C4-2B (cell line): ENCODE measurements around the gene C10orf90.

Experiments used
- H3K27ac ChIP-seq: fragments of 450-650 bp; 2 replicates; pipeline ENCODE4 v1.5.1; 2017
- ZFX ChIP-seq: fragments of 450-650 bp; IDR thresholded peaks from 2 replicates; pipeline ENCODE4 v1.6.1; 2017
- TF ChIP-seq, protein P1 (sequence below): fragments of 450-650 bp; conservative IDR thresholded peaks from 2 replicates; pipeline ENCODE4 v1.5.1; 2017; ENCODE audit warnings: mild to moderate bottlenecking

Gene C10orf90

GRCh38 chr10:126673565-126673964 lies 3.1 kb upstream of the C10orf90 start:
- H3K27ac ChIP-seq: no peak overlapping the region
- TF ChIP-seq, protein P1, sequence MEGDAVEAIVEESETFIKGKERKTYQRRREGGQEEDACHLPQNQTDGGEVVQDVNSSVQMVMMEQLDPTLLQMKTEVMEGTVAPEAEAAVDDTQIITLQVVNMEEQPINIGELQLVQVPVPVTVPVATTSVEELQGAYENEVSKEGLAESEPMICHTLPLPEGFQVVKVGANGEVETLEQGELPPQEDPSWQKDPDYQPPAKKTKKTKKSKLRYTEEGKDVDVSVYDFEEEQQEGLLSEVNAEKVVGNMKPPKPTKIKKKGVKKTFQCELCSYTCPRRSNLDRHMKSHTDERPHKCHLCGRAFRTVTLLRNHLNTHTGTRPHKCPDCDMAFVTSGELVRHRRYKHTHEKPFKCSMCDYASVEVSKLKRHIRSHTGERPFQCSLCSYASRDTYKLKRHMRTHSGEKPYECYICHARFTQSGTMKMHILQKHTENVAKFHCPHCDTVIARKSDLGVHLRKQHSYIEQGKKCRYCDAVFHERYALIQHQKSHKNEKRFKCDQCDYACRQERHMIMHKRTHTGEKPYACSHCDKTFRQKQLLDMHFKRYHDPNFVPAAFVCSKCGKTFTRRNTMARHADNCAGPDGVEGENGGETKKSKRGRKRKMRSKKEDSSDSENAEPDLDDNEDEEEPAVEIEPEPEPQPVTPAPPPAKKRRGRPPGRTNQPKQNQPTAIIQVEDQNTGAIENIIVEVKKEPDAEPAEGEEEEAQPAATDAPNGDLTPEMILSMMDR: no peak
- no peak for TF ChIP-seq ZFX

- TF ChIP-seq, protein P1: no peak
- no peak for TF ChIP-seq ZFX
- no peak overlapping the region for H3K27ac ChIP-seq
Measured at GRCh38 chr10:126671402-126671975, 996 bp upstream of the C10orf90 start.

DNA sequence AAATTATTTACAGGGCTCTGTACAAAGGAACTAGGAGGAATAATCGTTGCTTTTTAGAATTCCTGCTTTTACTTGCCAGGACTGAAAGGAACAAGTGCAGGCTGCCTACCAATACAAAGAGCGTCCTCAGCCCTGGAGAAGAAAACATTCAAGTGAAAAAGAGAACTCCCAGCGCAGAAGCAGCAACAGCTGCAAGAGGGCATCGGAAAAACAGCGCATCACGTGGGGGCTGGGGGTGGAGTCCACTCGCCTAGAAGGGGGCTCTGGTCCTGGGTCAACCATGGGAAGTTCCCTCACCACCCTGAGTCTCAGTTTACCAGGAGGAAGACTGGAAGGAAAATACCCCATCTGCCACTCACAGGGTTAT lies 385 bp upstream of the C10orf90 start:
- no peak overlapping the region for H3K27ac ChIP-seq
- TF ChIP-seq ZFX: no peak
- TF ChIP-seq, protein P1: no peak

DNA sequence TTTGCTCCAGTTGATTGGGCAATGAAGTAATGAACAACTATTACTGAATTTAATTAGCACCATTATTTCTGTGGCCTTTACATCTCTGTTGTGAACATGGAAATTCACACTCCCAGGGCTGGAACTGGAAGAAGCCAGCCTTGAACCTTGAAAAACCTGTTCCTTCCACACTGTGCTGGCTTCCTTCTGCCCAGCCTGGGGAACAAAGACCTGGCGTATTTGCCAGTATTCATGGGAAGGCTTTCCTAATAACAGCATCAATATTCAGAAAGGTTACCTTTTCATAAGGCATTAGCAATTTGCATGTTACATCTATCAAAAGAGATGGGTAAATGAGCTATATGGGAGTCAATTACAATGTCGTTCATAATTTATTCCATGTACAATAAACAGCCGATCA lies 1.3 kb downstream of the C10orf90 start:
- TF ChIP-seq ZFX: no peak
- TF ChIP-seq, protein P1: no peak
- no peak overlapping the region for H3K27ac ChIP-seq

- TF ChIP-seq ZFX: no peak
- TF ChIP-seq, protein P1: no peak
- no peak overlapping the region for H3K27ac ChIP-seq
Measured at GRCh38 chr10:126668505-126668904, 2.0 kb downstream of the C10orf90 start.

- TF ChIP-seq, protein P1: no peak
- TF ChIP-seq ZFX: no peak
- H3K27ac ChIP-seq: no peak overlapping the region
Measured at GRCh38 chr10:126667568-126667967, 2.9 kb downstream of the C10orf90 start.

- no peak overlapping the region for H3K27ac ChIP-seq
- no peak for TF ChIP-seq ZFX
- TF ChIP-seq, protein P1: no peak
Measured at GRCh38 chr10:126665207-126665606, 5.3 kb downstream of the C10orf90 start.
